HepG2 (cell line): ENCODE results near the gene GBA2. TPM values are rescaled to one million over a fixed set of nuclear protein-coding genes. Genes with fewer than 3 reads are reported as not detected.

Experiments used
- BCLAF1 ChIP-seq: fragments of 450-650 bp; IDR thresholded peaks from 2 replicates; pipeline ENCODE4 v1.6.1; 2017; ENCODE audit warnings: mild to moderate bottlenecking
- CHD2 ChIP-seq: IDR thresholded peaks from 2 replicates; pipeline ENCODE4 v1.6.1; 2011; ENCODE audit warnings: low read depth, low read length, improper control_type of control experiment
- ETV5 ChIP-seq: IDR thresholded peaks from 2 replicates; pipeline ENCODE4 v1.6.1; 2018; ENCODE audit warnings: missing biosample characterization, missing genetic modification reagents, inconsistent platforms, borderline replicate concordance
- GLMP ChIP-seq: sonication (generic); formaldehyde crosslinking; IDR thresholded peaks from 2 replicates; pipeline ENCODE4 v1.9.0; 2021; ENCODE audit warnings: missing genetic modification reagents, mild to moderate bottlenecking, borderline replicate concordance
- HNRNPUL1 ChIP-seq: fragments of 200-400 bp; formaldehyde crosslinking; IDR thresholded peaks from 2 replicates; pipeline ENCODE4 v1.6.1; 2017; ENCODE audit warnings: low read depth, mild to moderate bottlenecking, low read length, moderate library complexity
- SAP130 ChIP-seq: IDR thresholded peaks from 2 replicates; pipeline ENCODE4 v1.6.1; 2016; ENCODE audit warnings: low read depth
- SMAD9 ChIP-seq: sonication (generic); formaldehyde crosslinking; IDR thresholded peaks from 2 replicates; pipeline ENCODE4 v1.5.1; 2020; ENCODE audit warnings: mild to moderate bottlenecking, missing genetic modification reagents
- SRSF1 ChIP-seq: fragments of 200-400 bp; formaldehyde crosslinking; optimal IDR thresholded peaks from 2 replicates; pipeline ENCODE3; 2017; ENCODE audit warnings: mild to moderate bottlenecking, low read depth, low read length, moderate library complexity
- ZC3H4 ChIP-seq: sonication (generic); formaldehyde crosslinking; IDR thresholded peaks from 2 replicates; pipeline ENCODE4 v1.4.0; 2020; ENCODE audit warnings: missing genetic modification reagents, borderline replicate concordance
- ZNF10 ChIP-seq: sonication (generic); formaldehyde crosslinking; IDR thresholded peaks from 2 replicates; pipeline ENCODE4 v1.4.0; 2020; ENCODE audit warnings: mild to moderate bottlenecking, low read depth, missing genetic modification reagents, borderline replicate concordance
- ZNF557 ChIP-seq: sonication (generic); formaldehyde crosslinking; IDR thresholded peaks from 2 replicates; pipeline ENCODE4 v1.4.0; 2020; ENCODE audit warnings: missing genetic modification reagents
- ZSCAN29 ChIP-seq: sonication (generic); formaldehyde crosslinking; conservative IDR thresholded peaks from 2 replicates; pipeline ENCODE4 v1.4.0; 2020; ENCODE audit warnings: mild to moderate bottlenecking, missing genetic modification reagents
- polyA plus RNA-seq, 8 experiments: library from polyadenylated mRNA; depleted of rRNA in 3 of 8; stranded (reverse) in 7 of 8; unstranded in 1 of 8; fragments of >200 nt; fragmentation: Illumina TruSeq in 4 of 8; extraction: Trizol in 4 of 8; gene quantifications; 2 replicates each; pipeline versions ENCODE4 v1.2.1 to v1.2.3, GENCODE V29; 2011 to 2016; ENCODE audit warnings: low read depth in 4 of 8, missing spikeins in 1 of 8, mixed read lengths in 1 of 8; ENCODE audit not compliant: insufficient read depth in 1 of 8
- total RNA-seq, 5 experiments: library from RNA; depleted of rRNA; stranded (reverse); fragments of >200 nt; fragmentation: Illumina TruSeq; extraction: Trizol; gene quantifications; 2 replicates each; pipeline ENCODE4 v1.2.3, GENCODE V29; 2016; ENCODE audit warnings: low read depth in 1 of 5
- TF ChIP-seq, protein P1 (sequence below): sonication (generic); formaldehyde crosslinking; IDR thresholded peaks from 2 replicates; pipeline ENCODE4 v1.4.0; 2020; ENCODE audit warnings: missing genetic modification reagents, borderline replicate concordance
- TF ChIP-seq, protein P2 (sequence below): sonication (generic); formaldehyde crosslinking; IDR thresholded peaks from 2 replicates; pipeline ENCODE4 v1.4.0; 2020; ENCODE audit warnings: missing genetic modification reagents
- TF ChIP-seq, protein P3 (sequence below): IDR thresholded peaks from 2 replicates; pipeline ENCODE4 v1.6.1; 2016

The GBA2 gene
- total and polyA plus RNA-seq, 2 of the 13 experiments (the other 11 are each of a cell fraction or from before 2014, with no cell fraction given): 37.5 to 86.1 TPM

DNA sequence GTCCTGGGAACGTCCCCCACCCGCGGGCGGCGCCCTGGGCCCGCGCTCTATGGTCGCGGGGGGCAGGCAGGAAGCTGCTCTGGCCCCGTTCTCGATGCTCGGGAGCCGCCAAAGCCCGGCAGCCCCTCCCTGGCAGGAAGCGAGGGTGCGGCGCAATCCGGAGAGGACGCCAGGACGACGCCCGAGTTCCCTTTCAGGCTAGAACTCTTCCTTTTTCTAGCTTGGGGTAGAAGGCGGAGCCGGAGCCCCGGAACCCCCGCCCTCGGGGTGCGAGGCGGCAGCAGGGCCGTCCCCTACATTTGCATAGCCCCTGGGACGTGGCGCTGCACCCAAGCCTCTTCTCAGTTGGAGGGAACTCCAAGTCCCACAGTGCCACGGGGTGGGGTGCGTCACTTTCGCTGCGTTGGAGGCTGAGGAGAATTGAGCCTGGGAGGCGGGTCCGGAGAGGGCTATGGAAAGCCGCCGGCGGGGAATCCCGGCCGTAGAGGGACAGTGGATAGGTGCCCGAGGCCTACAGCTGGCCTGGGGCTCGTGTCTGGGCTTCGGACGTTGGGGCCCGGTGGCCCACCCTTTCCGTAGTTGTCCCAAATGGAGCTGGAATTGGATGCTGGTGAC is 16.7 kb downstream of the GBA2 start, which contains the start of the genes CREB3 and TLN1 (continued):
- TF ChIP-seq ETV5 (CRISPR knock-in tag): peak; percentile 94
- no peak for TF ChIP-seq CHD2
- TF ChIP-seq, protein P1, sequence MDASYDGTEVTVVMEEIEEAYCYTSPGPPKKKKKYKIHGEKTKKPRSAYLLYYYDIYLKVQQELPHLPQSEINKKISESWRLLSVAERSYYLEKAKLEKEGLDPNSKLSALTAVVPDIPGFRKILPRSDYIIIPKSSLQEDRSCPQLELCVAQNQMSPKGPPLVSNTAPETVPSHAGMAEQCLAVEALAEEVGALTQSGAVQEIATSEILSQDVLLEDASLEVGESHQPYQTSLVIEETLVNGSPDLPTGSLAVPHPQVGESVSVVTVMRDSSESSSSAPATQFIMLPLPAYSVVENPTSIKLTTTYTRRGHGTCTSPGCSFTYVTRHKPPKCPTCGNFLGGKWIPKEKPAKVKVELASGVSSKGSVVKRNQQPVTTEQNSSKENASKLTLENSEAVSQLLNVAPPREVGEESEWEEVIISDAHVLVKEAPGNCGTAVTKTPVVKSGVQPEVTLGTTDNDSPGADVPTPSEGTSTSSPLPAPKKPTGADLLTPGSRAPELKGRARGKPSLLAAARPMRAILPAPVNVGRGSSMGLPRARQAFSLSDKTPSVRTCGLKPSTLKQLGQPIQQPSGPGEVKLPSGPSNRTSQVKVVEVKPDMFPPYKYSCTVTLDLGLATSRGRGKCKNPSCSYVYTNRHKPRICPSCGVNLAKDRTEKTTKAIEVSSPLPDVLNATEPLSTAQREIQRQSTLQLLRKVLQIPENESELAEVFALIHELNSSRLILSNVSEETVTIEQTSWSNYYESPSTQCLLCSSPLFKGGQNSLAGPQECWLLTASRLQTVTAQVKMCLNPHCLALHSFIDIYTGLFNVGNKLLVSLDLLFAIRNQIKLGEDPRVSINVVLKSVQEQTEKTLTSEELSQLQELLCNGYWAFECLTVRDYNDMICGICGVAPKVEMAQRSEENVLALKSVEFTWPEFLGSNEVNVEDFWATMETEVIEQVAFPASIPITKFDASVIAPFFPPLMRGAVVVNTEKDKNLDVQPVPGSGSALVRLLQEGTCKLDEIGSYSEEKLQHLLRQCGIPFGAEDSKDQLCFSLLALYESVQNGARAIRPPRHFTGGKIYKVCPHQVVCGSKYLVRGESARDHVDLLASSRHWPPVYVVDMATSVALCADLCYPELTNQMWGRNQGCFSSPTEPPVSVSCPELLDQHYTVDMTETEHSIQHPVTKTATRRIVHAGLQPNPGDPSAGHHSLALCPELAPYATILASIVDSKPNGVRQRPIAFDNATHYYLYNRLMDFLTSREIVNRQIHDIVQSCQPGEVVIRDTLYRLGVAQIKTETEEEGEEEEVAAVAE (CRISPR knock-in tag): no peak
- TF ChIP-seq, protein P2, sequence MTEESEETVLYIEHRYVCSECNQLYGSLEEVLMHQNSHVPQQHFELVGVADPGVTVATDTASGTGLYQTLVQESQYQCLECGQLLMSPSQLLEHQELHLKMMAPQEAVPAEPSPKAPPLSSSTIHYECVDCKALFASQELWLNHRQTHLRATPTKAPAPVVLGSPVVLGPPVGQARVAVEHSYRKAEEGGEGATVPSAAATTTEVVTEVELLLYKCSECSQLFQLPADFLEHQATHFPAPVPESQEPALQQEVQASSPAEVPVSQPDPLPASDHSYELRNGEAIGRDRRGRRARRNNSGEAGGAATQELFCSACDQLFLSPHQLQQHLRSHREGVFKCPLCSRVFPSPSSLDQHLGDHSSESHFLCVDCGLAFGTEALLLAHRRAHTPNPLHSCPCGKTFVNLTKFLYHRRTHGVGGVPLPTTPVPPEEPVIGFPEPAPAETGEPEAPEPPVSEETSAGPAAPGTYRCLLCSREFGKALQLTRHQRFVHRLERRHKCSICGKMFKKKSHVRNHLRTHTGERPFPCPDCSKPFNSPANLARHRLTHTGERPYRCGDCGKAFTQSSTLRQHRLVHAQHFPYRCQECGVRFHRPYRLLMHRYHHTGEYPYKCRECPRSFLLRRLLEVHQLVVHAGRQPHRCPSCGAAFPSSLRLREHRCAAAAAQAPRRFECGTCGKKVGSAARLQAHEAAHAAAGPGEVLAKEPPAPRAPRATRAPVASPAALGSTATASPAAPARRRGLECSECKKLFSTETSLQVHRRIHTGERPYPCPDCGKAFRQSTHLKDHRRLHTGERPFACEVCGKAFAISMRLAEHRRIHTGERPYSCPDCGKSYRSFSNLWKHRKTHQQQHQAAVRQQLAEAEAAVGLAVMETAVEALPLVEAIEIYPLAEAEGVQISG (CRISPR knock-in tag): peak; percentile 99
- peak; percentile 74 for TF ChIP-seq SRSF1
- TF ChIP-seq SMAD9 (CRISPR knock-in tag): no peak
- TF ChIP-seq ZNF10: no peak
- no peak for TF ChIP-seq ZC3H4 (CRISPR knock-in tag)
- no peak for TF ChIP-seq ZNF557 (CRISPR knock-in tag)
- no peak for TF ChIP-seq GLMP (CRISPR knock-in tag)
- TF ChIP-seq BCLAF1: no peak
- 0 out of 2 replicates have a peak, but pooled peaks have one; percentile 26 for TF ChIP-seq HNRNPUL1
- TF ChIP-seq SAP130 (CRISPR knock-in tag): peak; percentile 96
- TF ChIP-seq, protein P3, sequence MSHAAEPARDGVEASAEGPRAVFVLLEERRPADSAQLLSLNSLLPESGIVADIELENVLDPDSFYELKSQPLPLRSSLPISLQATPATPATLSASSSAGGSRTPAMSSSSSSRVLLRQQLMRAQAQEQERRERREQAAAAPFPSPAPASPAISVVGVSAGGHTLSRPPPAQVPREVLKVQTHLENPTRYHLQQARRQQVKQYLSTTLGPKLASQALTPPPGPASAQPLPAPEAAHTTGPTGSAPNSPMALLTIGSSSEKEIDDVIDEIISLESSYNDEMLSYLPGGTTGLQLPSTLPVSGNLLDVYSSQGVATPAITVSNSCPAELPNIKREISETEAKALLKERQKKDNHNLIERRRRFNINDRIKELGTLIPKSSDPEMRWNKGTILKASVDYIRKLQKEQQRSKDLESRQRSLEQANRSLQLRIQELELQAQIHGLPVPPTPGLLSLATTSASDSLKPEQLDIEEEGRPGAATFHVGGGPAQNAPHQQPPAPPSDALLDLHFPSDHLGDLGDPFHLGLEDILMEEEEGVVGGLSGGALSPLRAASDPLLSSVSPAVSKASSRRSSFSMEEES (CRISPR knock-in tag): 0 out of 2 replicates have a peak, but pooled peaks have one; percentile 18
- TF ChIP-seq ZSCAN29 (CRISPR knock-in tag): 0 out of 2 replicates have a peak, but pooled peaks have one; percentile 79
